Lower leg skin (tissue), 4 donors: ENCODE results near the gene ACO2. TPM values are rescaled to one million over a fixed set of nuclear protein-coding genes. Genes with fewer than 3 reads are reported as not detected.

ENCODE experiments used
- DNase-seq, 2 donors: peaks; one replicate each; pipeline ENCODE4 v3.0.0-alpha.2; 2019; ENCODE audit warnings: low spot score in 2 of 2
- H3K4me3 ChIP-seq: fragments of 200-600 bp; sonication (generic); 2 replicates; pipeline ENCODE4 v1.5.1; 2017; ENCODE audit warnings: mild to moderate bottlenecking, low read depth; ENCODE audit not compliant: poor library complexity, severe bottlenecking
- CTCF ChIP-seq, 3 donors: fragments of 450-650 bp; IDR thresholded peaks; one replicate each; pipeline ENCODE4 v1.5.1; 2016; ENCODE audit warnings: antibody characterized with exemption in 3 of 3, mild to moderate bottlenecking in 3 of 3, moderate library complexity in 2 of 3
- POLR2A ChIP-seq, 2 donors: fragments of 450-650 bp; IDR thresholded peaks; one replicate each; pipeline ENCODE4 v1.6.1; 2016 to 2017; ENCODE audit warnings: antibody characterized with exemption in 2 of 2, mild to moderate bottlenecking in 1 of 2, moderate library complexity in 1 of 2
- WGBS, 2 donors: methylation state at CpG; one replicate each; pipeline ENCODE4 v1.1.5; 2018; 5-methylcytosine and 5-hydroxymethylcytosine counted together
- intact Hi-C: fragments of 100-400 bp; cut with DNase I; formaldehyde crosslinking; loops from one replicate; pipeline ENCODE4 v1.15.0; 2023; ENCODE audit warnings: low total_unique reads
- total RNA-seq, 4 donors: library from RNA; depleted of rRNA; stranded (reverse); fragments of >200 nt; gene quantifications; one replicate each; pipeline ENCODE4 v1.1.0, GENCODE V29; 2016

Gene ACO2
- total RNA-seq, 4 donors from 2014 or later: 64.0 to 103 (median 83.1) TPM

- no peak for DNase-seq
- no peak overlapping the region for H3K4me3 ChIP-seq
- no peak for TF ChIP-seq CTCF (IDR thresholded peaks at IDR 0.05)
- TF ChIP-seq POLR2A (IDR thresholded peaks at IDR 0.05): no peak
- intact Hi-C loops: no loop called here
- WGBS, 2 donors: 40 to 60% methylated on average over 10 of the region's 10 CpGs
Measured at GRCh38 chr22:41561335-41561734, 92.4 kb downstream of the ACO2 start.

- TF ChIP-seq POLR2A (IDR thresholded peaks at IDR 0.05) (no peak), CTCF (IDR thresholded peaks at IDR 0.05) (no peak)
- DNase-seq: no peak
- H3K4me3 ChIP-seq: no peak overlapping the region
- WGBS, 2 donors: 69 to 72% methylated on average over 5 of the region's 5 CpGs
- intact Hi-C loops: no loop called here
Measured at GRCh38 chr22:41561788-41562187, 92.9 kb downstream of the ACO2 start.

- WGBS, 2 donors: 73 to 78% methylated on average over 4 of the region's 4 CpGs
- no peak for TF ChIP-seq POLR2A (IDR thresholded peaks at IDR 0.05)
- TF ChIP-seq CTCF (IDR thresholded peaks at IDR 0.05): no peak
- intact Hi-C loops: no loop called here
- no peak for DNase-seq
- H3K4me3 ChIP-seq: no peak overlapping the region
Measured at GRCh38 chr22:41562461-41562860, 93.5 kb downstream of the ACO2 start.

GRCh38 chr22:41563051-41563711, 94.3 kb downstream of the ACO2 start:
- intact Hi-C loops: no loop called here
- H3K4me3 ChIP-seq: no peak overlapping the region
- no peak for TF ChIP-seq POLR2A (IDR thresholded peaks at IDR 0.05)
- no peak for TF ChIP-seq CTCF (IDR thresholded peaks at IDR 0.05)
- WGBS, 2 donors: 49 to 56% methylated on average over 10 of the region's 10 CpGs
- DNase-seq: no peak

- 89 to 91% methylated on average over 8 of the region's 8 CpGs for WGBS, 2 donors
- intact Hi-C loops: no loop called here
- H3K4me3 ChIP-seq: no peak overlapping the region
- DNase-seq: no peak
- no peak for TF ChIP-seq POLR2A (IDR thresholded peaks at IDR 0.05)
- no peak for TF ChIP-seq CTCF (IDR thresholded peaks at IDR 0.05)
Measured at GRCh38 chr22:41564563-41564962, 95.6 kb downstream of the ACO2 start.
